GM21619 (cell line): ENCODE results near the gene ACER3.
"Not testable (repeated sequence)": the region's sequence is repeated elsewhere in the genome, so short reads cannot be mapped to it uniquely, and the experiment has no call there.

Source experiments
- ATAC-seq: cut with Tn5 transposase; IDR thresholded peaks from one replicate; pipeline ENCODE4 v1.9.1; 2021; ENCODE audit not compliant: unreplicated experiment

Gene ACER3

DNA sequence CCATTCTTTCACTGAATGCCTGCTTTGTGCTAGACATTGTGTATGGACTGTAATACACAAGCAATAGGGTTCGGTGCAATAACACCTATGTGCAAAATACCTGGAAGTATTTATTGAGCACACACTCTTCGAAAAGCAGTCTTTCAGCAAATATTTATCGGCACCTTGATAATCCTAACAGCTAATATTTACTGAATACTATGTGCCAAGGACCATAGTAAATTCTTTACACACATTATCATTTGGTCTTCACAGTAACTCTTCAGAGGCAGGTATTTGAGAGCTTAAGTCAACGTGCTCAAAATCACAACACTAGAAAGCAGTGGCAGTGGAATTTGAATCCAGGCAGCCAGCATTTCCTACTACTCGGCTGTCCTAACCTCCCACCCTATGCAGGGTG lies 175.7 kb downstream of the ACER3 start:
- ATAC-seq: no peak

- no peak for ATAC-seq
These were observed 176.3 kb downstream of the ACER3 start for GRCh38 chr11:77037057-77037456.

GRCh38 chr11:77038029-77038824 lies 177.5 kb downstream of the ACER3 start:
- ATAC-seq: no peak

GRCh38 chr11:77038825-77039326 lies 178.2 kb downstream of the ACER3 start:
- ATAC-seq: no peak

DNA sequence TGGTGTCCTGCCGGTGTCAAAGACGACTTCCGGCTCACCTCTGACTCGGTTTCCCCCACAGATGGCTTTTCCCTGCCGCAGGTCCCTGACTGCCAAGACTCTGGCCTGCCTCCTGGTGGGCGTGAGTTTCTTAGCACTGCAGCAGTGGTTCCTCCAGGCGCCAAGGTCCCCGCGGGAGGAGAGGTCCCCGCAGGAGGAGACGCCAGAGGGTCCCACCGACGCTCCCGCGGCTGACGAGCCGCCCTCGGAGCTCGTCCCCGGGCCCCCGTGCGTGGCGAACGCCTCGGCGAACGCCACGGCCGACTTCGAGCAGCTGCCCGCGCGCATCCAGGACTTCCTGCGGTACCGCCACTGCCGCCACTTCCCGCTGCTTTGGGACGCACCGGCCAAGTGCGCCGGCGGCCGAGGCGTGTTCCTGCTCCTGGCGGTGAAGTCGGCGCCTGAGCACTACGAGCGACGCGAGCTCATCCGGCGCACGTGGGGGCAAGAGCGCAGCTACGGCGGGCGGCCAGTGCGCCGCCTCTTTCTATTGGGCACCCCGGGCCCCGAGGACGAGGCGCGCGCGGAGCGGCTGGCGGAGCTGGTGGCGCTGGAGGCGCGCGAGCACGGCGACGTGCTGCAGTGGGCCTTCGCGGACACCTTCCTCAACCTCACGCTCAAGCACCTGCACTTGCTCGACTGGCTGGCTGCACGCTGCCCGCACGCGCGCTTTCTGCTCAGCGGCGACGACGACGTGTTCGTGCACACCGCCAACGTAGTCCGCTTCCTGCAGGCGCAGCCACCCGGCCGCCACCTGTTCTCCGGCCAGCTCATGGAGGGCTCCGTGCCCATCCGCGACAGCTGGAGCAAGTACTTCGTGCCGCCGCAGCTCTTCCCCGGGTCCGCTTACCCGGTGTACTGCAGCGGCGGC lies 179.0 kb downstream of the ACER3 start:
- ATAC-seq: no peak

DNA sequence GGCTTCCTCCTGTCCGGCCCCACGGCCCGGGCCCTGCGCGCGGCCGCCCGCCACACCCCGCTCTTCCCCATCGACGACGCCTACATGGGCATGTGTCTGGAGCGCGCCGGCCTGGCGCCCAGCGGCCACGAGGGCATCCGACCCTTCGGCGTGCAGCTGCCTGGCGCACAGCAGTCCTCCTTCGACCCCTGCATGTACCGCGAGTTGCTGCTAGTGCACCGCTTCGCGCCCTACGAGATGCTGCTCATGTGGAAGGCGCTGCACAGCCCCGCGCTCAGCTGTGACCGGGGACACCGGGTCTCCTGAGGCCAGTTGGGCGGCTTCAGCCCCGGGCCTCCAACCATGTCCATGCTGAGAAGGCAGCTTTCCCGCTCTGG lies 179.7 kb downstream of the ACER3 start:
- ATAC-seq: no peak

DNA sequence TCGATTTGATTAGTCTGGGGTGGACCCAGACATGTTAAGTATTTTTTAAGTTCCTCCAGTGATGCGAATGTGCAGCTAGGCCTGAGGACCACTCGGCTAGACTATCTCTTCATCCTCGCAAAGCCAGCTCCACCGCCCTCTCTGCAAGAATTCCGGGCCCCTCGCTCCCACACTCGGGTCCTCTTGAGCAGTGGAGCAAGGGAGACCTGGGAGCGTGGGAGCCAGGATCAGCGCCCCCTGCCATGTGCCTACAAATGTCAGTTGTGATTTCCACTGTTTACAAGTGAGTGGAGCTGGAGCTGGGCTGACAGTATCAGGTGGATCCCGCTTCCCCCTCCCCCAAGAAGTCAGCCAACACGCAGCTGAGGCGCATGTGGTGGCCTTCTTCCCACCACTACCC lies 180.2 kb downstream of the ACER3 start:
- no peak for ATAC-seq

DNA sequence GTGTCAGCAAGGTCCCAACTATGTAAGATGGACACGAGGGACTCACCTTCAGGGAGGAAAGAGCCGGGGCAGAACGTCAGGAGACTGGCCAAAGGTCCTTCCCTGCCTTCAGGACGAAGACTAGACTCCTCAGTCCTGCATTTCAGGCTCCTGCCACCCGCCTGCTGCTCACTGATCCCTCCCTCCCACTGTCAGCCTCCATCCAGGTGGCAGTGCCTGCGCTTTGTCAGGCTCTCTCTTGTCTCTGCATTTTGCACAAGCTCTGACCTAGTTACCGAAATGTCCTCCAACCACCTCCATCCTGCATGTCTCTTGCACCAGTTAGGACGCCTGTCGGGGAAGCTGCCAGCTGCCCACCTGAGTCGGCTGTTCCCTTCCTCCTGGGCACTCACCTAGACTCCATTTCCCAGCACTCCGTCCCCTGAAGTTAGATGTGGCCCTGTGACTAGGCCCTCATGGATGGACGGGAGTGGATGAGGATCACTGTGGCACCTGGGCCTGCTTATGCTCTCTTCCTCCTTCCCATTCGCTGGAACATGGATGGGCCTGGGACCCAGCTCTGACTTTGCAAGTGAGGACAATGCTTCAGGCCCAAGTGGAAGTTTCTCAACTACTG lies 181.5 kb downstream of the ACER3 start:
- ATAC-seq: no peak

- ATAC-seq: no peak
These were observed 183.6 kb downstream of the ACER3 start for GRCh38 chr11:77044356-77044755.

DNA sequence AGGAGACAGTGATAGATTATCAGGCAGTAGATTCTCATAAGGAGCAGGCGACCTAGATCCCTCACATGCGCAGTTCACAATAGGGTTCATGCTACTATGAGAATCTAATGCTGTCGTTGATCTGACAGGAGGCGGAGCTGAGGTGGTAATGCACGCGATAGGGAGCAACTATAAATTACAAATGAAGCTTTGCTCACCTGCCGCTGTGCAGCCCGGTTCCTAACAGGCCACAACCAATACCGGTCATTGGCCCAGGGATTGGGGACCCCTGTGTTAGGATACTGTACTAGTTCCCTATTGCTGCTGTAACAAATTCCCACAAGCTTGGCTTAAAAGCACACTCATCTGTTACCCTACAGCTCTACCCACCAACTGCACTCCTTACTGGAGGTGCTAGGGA lies 184.2 kb downstream of the ACER3 start:
- ATAC-seq: no peak

DNA sequence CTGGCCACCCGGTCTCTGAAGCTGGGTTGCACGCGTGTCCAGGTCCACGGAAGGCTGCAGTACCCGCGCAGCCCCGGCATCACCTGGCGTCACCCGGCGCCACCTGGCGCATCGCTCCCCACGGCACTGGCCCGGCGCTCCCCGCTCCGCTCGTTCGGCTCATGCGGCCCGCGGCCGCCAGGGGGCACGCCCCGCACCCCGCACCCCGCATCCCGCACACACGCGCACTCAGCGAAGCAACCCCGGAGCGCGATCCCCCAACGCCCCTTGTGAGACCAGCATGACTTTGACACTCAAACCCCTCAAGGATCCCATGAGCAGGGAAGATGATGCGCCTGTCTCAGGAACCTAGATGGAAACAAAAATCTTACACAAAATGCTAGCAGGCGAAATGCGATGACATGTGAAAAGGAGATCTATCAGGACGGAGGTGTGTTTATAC lies 185.4 kb downstream of the ACER3 start:
- ATAC-seq: no peak

- peak; percentile 82 for ATAC-seq
These were observed 186.5 kb downstream of the ACER3 start for GRCh38 chr11:77047007-77047927.

DNA sequence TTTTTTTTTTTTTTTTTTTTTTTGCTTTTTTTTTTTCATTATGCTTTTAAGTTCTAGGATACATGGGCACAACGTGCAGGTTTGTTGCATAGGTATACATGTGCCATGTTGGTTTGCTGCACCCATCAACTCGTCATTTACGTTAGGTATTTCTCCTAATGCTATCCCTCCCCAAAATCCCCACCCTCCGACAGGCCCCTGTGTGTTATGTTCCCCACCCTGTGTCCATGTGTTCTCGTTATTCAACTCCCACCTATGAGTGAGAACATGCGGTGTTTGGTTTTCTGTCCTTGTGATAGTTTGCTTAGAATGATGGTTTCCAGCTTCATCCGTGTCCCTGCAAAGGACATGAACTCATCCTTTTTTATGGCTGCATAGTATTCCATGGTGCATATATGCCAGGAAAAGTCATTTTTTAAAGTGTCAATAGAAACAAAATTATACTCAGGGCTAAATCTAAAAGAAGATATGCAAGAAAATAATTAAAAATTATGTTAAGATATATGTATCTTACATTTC lies 187.3 kb downstream of the ACER3 start:
- not testable (repeated sequence) for ATAC-seq

- ATAC-seq: no peak
These were observed 188.3 kb downstream of the ACER3 start for GRCh38 chr11:77049026-77049425.

DNA sequence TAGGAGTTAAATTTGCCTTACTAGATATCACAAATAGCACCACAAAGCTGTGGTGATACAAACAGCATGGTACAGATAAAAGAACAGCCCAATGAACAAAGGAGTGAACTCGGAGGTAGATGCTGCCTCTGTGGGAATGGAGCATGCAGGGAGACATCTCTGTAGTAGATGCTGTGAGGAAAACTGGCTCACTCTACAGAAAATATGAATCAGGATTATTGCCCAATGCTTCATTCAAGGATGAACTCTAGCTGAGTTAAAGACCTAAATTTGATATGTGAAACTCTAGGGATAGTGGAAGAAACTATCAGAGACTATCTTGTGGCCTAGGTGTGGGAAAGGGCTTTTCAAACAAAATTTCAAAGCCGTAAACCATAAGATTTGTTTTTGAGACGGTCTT lies 190.8 kb downstream of the ACER3 start:
- no peak for ATAC-seq

DNA sequence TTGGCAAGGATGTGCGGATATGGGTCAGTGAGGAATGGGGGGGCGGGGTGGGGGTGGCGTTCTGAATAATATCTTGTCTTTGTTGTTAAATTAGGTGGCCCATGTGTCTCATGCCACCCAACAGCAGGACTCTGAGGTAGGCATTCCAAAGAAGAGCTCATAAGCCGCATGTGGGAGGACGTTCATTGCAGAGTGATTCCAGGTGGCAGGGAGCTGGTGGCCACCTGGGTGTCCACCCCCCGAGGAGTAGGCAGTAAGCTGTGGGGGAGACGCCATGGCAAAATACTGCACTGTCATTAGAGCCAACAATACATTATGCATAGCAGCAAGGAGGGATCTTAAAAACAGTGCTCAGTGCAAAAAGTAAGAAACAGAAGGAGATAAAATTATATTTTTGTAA lies 191.8 kb downstream of the ACER3 start:
- ATAC-seq: no peak

- ATAC-seq: no peak
These were observed 192.7 kb downstream of the ACER3 start for GRCh38 chr11:77053217-77054015.

DNA sequence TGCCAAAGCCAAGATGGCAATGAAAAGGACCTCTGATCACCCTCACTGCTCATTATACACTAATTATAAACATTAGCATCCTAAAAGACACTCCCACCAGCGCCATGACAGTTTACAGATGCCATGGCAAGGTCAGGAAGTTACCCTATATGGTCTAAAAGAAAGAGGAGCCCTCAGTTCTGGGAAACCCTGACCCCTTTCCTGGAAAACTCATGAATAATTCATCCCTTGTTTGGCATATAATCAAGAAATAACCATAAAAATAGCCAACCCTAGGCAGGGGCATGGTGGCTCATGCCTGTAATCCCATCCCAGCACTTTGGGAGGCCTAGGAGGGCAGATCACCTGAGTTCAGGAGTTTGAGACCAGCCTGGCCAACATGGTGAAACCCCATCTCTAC lies 193.4 kb downstream of the ACER3 start:
- no peak for ATAC-seq

GRCh38 chr11:77055101-77055561 lies 194.4 kb downstream of the ACER3 start:
- no peak for ATAC-seq
